Stimulated activated CD8-positive, alpha-beta memory T cell treated with anti-CD3 and anti-CD28 coated beads, Interleukin-2, amount 100 ng/mL, for 48 hours (primary cell): Measurements from ENCODE around the gene GEMIN4.
"Not testable (repeated sequence)": the region's sequence is repeated elsewhere in the genome, so short reads cannot be mapped to it uniquely, and the experiment has no call there.

Experiments used
- DNase-seq, 2 donors: peaks; one replicate each; pipeline ENCODE4 v3.0.0-alpha.2; 2020; ENCODE audit warnings: low read depth in 2 of 2

Gene GEMIN4

DNA sequence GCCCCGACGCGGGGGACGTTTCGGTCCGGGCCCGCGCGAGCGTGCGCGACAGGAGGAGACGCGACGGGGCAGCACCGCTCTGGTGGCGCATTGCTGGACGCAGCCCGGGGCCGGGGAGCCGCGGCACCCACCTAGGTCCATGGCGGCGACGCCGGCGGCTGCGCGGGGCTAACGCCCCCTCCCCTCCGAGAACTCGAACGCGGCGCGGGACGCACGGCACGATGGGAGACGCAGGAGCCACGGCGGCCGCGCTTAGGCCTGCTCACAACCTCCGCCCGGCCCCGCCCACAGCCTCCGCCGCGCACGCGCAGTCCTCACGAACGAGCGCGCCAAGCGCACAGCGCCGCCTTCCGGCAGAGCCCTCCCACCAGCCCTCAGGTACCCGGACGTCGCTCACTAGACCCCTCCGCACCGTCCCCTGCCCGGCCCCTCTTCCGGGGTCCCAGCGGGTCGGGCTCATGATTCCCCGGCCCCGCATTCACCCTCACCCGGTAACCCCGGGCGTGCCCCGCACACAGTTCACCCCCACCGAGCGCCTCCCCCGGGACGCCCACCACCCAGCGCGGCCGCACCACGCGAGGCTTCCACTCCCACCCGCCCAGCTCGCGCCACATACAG is at the start of gene GEMIN4:
Gene GEMIN4, minus strand, starts transcription at position 263 of the 618 bp plus-strand sequence. Its CDS starts 122 bp downstream, at position 141.
- DNase-seq = peak; percentile 97

DNA sequence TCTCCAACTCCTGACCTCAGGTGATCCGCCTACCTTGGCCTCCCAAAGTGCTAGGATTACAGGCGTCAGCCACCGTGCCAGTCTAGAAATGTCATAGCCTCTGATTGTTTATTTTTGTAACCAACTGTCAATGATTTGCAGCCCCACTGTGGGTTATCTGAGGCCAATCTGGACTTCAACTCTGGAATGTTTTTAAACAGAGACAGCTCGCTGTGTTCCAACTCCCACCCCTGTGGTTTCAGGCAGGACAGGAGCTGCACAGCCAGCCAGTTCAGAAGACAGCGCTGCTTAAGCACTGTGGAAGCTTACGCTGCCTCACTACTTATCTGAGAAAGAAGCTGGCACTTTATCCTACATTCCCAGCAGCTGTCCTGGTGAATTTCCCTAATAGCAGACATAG is 49.6 kb upstream of the GEMIN4 start:
- DNase-seq = no peak

DNA sequence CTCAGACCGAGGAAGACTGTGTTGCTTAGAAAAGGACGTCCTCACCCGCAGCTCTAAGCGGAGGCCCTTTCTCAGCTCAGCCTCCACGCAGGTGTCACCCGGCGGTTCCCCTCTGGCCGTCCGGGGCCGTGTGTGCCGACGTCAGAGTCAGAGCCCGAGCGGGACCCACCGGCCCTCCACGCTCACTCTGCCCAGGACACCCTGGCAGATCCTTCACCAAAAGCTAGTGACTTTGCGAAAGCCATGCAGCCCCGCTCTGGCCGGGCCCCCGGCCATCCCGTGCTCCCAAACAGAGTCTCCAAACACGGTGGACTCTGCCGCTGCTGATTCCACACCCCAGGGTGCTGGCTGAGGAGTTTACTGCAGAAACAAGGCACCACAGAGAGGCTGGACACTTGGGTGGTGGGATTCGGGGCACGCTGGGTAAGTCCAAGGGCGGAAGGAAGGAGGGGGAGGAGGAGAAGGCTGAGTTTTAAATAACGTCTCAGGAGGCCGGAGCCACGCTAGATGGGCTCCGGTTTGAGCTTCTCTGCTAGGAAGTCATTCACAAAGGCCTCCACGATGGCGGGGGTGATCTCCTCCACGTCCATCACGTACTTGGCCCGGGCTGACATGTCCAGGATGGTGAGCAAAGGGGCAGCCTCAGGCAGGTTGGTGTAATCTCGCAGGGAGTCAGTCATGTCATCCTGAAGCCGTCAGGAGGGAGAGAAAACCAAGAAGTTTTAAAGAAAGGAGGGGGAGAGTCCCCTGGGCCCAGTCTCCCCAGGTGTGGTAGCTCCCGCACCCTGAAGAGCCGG is 48.6 kb upstream of the GEMIN4 start:
- no peak for DNase-seq

DNA sequence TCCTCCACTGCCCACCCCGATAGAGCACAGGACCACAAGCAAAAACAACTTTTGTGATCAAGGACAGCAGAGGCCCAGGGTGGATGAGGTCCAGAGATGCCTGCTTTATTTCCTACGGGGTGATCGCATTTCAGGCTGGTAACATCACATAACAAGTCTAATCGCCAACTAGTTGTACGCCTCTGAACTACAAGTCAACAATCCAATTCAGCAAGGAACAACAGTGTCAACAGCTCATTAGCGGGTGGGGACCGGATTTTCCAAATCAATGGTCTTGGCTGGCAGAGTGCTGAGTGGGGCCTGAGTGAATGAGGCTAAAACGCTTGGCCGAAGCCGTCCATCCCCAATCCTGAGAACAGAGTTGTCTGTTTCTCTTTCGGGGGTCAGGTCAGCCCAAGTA is 47.2 kb upstream of the GEMIN4 start:
- no peak for DNase-seq

DNA sequence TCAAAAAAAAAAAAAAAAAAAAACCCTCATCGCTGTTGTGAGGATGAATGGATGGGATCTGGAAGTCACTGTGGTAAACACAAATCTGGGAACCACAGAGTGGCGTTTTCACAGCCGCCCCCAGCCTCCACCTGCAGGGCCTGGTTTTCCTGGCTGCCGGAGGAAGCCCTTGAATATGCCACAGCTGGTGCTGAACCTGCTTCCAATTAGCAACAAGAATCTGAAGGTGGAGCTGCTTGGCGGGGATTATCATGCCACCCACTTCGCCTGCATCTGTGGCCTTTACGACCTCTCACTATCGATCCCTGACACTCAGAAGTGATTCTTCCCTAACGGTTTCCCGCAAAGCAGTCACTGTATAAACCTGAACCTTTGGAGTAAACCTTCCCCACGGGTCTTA is 46.2 kb upstream of the GEMIN4 start:
- no peak for DNase-seq

DNA sequence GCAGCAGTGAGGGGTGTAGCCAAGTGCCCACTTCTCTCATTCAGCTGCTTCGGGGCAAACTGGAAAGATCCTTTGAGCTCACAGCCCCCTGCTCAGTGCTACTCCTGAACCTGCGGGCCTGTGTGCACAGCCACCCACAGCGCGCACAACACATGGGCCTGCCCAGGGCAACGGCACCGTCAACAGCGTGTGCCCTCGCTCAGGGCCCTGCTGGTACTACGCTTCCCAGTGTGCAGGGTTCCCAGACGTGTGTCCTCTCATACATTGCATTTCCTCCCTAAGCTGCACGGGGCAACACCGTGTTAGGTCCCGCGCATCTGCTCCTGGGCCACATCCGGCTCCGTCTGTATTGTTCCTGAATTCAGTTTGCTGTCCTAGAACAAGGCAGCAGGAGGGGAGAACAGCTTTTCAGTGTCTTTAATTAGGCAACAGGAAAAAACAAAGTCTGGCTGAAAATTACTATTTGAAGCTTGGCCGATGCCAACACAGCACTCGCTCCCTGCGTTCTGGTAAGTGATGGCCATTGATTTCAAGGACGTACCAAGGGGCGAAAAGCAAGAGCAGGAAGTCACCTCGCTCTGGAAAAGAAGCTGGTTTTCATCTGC is 45.3 kb upstream of the GEMIN4 start:
- DNase-seq = no peak

DNA sequence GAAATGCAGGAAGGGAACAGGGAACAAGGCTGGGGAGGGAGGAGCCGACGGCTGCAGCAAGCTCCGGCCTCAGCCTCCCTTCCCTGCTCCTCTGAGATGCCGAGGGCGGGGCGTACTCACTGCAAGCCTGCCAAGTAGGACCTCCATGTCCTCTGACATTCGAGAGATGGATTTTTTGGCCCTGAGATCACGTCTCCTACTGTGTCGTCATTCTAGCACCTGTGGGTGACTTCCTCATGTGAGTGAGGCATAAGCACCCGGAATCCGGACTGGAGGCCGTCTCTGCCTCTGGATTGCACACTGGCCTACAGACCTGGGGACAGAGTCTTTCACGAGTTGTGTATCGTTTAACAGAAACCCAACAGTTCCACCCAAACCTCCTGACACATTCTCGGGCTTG is 44.5 kb upstream of the GEMIN4 start:
- DNase-seq = no peak

DNA sequence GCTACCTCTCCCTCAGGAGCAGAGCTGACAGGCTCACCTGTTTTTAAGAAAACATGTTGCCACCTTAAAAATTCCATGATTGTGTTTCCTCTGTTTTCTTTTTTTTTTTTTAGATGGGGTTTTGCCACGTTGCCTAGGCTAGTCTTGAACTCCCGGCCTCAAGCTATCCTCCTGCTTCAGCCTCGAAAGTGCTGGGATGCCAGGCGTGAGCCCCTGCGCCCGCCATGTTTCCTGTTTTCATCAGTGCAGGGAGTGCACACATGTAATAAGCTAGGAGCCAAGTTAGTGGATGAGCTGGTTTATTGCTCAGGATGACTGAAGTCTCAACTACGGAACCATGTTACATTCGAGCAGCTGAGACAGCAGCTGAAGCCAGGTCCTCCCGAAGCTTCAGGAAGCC is 43.7 kb upstream of the GEMIN4 start:
- DNase-seq = no peak

DNA sequence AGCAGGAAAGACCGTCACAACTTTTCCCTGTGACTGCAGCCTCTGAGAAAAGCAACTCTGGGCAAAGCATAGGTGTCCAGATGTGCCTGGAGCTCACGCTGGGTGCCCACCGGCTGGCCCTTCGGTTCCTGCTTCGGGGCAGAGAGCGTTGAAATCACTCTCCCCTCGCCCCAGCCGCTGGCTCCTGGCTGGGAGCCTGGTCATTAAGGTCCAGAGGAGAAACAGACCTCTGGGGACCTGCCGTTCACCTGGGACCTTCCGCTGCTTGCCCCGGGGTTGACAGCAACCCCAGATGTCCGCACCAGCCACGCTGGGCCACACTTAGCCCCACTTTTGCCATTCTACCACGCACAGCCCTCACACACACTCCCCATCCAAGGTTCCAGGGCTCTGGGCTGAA is 43.2 kb upstream of the GEMIN4 start:
- no peak for DNase-seq

DNA sequence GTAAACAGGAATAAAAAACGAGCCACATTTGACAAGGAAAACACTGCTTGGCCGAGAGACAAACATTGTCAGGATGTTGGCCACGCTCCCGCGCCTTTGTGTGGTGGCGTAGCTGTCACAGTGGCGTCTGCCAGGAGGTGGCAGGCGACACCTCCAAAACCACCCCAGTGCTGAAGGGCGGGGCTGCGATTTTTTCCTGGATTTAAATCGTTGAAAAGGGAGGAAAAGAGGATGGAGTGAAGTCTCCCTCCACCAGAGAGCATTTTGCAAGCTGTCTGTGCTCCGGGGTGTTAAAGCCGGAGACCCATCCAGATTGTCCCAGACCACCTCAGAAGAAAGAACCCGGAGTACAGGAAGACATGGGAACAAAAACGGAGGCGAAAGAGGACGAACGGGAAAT is 42.8 kb upstream of the GEMIN4 start:
- DNase-seq = peak; percentile 21 to 26

DNA sequence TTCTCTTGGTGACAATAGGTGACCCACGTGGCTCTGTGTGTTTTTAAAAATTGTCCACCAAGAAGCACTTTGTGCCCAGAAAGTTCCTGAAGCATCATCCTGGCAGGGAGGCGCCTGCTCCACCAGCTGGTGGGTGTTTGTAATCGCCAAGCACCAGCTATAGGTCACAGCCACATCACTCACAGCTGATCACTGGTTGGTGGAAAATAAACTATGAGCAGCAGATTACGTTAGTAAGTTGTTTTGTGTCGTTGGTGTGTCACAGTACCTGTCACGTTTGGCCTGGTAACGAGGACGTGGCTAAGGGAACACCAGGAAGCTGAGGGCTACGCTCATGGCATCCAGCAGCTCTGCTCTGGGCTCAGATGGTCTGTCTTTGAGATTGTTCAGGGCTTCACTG is 40.2 kb upstream of the GEMIN4 start:
- no peak for DNase-seq

DNA sequence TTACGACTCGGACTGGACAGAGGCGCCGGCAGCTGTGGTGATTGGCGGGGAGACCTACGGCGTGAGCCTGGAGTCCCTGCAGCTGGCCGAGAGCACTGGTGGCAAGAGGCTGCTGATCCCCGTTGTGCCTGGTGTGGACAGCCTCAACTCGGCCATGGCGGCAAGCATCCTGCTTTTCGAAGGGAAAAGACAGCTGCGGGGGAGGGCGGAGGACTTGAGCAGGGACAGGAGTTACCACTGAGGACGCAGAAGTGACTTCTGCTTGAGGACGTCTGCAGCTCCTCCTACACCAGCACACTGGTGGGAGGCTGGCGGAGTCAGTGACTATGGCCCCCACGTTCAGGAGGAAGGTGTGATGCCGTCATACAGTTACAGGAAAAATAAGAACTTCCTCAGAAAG is 39.8 kb upstream of the GEMIN4 start:
- DNase-seq = no peak

DNA sequence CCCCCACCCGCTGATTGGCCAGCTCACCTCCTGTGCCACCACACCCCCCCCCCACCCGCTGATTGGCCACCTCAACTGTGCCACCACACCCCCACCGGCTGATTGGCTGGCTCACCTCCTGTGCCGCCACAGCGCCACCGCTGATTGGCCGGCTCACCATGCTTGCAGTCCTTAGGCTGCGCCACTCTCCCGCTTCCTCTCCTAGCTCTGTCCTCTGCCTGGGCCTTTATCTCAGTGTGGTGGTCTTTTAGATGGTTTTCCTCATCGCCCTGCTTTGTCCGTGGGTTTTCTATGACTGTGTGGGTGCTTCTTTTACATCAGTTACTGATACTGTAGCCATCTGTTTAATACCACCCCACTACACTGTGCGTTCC is 38.8 kb upstream of the GEMIN4 start:
- not testable (repeated sequence) for DNase-seq

DNA sequence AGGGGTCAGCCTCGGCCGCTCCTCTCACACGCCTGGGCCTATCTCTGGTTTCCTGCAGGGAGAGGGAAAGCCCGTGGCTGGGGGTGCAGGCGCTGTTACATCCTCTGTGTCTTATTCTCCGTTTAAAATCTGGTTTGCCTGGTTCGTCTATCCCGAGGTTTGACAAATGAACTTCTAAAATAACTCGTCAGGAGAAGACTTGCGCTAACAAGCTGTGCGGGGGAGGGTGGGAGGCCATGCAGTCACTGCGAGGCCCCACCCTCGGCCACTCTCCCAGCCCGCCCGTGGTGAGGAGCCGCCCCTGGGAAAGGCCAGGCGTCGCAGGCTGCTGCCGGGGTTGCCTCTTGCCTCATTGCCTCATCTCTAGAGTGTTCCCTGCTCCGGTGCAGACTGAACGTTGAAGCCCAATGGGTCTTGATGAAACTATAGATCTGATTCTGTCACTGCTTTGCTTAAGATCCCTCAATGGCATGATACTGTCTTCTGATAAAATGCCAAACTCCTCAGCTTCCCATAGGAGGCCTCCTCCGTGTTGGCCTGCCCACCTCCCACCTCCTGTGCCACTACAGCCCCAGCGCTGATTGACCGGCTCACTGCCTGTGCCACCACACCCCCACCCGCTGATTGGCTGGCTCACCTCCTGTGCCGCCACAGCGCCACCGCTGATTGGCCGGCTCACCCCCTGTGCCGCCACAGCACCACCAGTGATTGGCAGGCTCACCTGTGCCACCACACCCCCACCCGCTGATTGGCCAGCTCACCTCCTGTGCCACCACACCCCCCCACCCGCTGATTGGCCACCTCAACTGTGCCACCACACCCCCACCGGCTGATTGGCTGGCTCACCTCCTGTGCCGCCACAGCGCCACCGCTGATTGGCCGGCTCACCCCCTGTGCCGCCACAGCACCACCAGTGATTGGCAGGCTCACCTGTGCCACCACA is 38.1 kb upstream of the GEMIN4 start:
- DNase-seq = not testable (repeated sequence)

DNA sequence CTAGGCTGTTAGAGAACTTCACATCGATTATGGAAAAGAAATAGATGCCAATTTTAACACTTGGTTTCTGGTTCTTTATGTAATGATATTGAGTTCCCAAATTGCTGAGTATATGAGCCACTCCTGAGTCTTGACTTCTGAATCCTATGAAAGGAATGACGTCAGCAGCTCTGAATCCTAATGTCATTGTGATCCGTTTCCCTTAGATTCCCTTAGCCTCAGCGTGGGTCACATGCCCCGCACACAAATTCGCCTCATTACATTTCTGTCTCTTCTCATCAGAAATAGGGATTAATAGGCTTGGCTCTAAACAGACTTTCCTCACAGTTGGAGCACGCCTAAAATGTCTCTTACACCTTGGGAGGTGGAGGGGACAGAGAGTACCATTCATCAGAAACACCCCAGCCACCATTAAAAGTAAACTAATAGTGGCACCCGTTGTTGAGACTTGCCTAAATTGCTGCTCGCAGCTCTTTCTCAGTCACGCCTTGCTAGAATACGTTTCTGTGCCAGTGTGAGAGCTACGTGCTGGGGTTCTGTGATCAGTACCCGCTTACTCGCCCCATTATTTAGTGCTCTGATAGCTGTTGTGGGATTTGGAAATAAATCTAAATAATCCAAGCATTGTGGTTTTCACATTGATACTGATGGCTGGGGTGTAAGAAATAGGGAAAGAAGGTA is 37.2 kb upstream of the GEMIN4 start:
- no peak for DNase-seq

DNA sequence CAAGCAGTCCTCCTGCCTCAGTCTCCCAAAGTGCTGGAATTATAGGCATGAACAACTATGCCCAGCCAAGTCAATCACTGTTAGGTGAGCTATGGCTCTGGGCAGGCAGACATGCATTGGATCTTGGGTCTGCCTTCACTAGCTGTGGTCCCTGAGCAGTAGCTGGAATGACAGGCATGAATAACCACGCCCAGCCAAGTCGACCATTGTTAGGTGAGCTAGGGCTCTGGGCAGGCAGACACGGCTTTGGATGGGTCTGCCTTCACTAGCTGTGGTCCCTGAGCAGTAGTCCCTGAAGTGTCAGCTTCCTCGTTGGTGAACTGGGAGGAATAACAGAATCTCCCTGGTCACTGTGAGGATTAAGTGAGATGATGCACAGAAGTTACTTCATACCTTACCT is 36.5 kb upstream of the GEMIN4 start:
- DNase-seq = no peak

DNA sequence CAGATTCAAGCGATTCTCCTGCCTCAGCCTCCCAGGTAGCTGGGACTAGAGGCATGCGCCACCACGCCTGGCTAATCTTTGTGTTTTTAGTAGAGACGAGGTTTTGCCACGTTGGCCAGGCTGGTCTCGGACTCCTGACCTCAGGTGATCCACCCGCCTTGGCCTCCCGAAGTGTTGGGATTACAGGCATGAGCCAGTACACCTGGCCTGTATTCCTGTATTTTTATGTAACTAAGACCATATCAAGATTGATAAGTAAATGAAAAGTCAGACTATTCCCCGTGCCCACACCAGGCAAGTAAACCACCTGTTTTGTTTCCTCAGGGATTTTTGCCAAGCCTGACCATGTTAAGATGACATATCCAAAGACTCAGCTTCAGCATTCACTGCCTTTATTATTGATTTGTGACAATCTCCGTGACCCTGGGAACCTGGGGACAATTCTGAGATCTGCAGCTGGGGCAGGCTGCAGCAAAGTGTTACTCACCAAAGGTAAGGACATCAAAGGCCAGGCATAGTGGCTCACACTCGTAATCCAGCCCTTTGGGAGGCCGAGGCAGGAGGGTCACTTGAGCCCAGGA is 35.7 kb upstream of the GEMIN4 start:
- no peak for DNase-seq

DNA sequence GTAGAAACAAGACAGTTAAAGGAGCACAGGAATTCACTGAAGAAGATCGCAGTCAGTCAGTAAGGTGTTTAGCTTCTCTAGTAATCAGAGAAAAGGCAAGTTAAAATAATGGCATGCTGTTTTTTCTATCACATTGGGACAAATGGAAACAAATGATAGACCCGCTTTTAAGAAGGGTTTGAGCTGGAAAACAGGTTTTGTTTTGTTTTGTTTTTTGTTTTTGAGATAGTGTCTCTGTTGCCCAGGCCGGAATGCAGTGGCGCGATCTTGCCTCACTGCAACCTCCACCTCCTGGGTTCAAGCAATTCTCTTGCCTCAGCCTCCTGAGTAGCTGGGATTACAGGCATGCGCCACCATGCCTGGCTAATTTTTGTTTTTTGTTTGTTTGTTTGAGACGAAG is 33.8 kb upstream of the GEMIN4 start:
- DNase-seq = not testable (repeated sequence)

DNA sequence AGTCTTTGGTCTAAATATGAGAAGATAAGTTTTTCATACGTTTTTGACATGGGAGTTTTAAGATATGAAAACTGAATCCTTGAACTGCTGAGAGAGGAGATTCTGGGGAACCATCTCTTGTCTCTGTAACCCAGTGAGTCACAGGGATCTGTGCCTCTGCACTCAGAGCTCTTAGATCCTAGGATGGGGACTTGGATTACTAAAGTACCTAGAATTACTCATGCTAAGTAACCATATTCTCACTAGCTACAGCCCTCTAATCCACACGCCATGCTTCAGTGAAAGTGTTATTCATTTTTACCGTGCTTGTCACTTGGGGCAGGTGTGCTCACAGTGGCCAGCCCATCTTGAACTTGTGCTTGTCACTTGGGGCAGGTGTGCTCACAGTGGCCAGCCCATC is 32.1 kb upstream of the GEMIN4 start:
- no peak for DNase-seq

DNA sequence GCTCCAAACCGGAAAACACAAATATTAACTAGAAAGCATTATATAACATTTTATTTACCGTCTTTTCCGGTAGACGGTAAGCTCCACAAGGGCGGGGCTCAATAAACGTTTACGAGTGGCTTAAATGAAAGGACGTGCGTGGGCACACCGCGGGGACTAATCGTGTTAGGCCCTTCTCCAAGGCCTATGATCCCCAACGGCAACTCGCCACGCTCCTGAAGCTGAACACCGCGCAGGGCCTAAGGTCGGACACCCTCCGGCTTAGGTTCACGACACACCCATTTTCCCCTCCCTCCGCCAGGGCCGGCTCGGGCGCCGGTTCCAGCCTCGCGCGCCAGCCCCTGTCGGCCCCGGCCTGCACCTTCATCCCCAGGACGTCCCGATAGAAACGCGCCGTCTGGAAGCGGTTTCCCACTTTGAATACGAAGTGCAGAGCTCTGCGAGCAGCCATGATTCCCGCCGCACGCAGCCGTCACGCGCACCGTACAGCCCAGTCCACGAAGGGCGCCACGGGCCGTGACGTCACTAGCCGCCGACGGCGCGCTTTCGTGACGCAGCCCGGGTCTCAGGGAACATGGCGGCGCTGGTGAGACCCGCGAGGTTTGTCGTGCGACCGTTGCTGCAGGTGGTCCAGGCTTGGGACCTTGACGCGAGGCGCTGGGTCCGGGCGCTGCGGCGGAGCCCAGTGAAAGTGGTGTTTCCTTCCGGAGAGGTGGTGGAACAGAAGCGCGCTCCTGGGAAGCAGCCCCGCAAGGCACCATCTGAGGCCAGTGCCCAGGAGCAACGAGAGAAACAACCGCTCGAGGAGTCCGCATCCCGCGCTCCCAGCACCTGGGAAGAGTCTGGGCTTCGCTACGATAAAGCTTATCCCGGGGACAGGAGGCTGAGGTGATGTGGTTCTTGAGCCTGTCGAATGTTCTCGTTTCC is 30.0 kb upstream of the GEMIN4 start, which contains the start of the genes GLOD4 and MRM3:
Gene GLOD4, minus strand, starts transcription at position 476 of the 927 bp plus-strand sequence. Its CDS starts 25 bp downstream, at position 451.
Gene MRM3, plus strand, starts transcription at position 549 of the 927 bp plus-strand sequence. Its CDS starts 26 bp downstream, at position 575.
- peak; percentile 90 to 92 for DNase-seq
